Gastroesophageal sphincter (tissue), 3 donors: ENCODE results near the gene ZIM2.

ENCODE experiments used
- POLR2A ChIP-seq, 2 donors: fragments of 450-650 bp; IDR thresholded peaks; one replicate each; pipeline ENCODE4 v1.6.1; 2017; ENCODE audit warnings: antibody characterized with exemption in 2 of 2, mild to moderate bottlenecking in 2 of 2, moderate library complexity in 1 of 2
- TF ChIP-seq, protein P1 (sequence below), 4 experiments: fragments of 200-600 bp in 2 of 4; fragments of 450-650 bp in 2 of 4; sonication (generic) in 1 of 4; IDR thresholded peaks; one replicate each; pipeline ENCODE4 v1.5.1; 2017 to 2019; ENCODE audit warnings: antibody characterized with exemption in 4 of 4, mild to moderate bottlenecking in 2 of 4, moderate library complexity in 2 of 4

DNA sequence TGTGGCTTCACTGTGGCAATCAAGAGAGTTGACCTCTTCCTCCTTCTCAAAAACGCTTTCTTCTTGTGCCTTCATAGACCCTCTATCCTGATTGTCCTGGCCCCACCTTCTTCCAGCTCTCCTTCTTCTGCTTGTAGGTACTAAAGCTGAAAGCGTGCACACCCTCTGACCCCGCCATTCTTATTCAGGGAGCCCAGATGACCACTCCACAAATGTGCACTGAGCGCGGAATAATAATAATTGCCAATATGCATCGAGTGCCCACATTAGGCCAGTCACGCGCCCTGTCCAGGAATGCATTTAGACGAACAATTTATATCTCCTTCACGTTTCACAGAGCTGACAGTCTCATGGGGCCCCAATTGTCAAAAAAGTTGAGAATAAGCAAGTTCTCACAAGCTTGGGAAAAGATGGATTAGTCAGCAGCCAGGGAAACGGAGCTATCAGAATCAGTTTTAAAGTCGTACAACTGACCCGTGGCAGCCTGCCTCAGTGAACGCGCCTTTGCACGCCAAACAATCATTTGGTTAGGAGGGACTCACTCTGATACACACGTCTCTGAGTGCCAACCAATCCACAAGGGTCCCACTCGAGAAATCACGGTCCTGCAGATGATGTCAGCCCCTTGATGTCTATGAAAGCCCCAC lies 36.7 kb upstream of the ZIM2 start:
- no peak for TF ChIP-seq POLR2A (IDR thresholded peaks at IDR 0.05)
- TF ChIP-seq, protein P1, sequence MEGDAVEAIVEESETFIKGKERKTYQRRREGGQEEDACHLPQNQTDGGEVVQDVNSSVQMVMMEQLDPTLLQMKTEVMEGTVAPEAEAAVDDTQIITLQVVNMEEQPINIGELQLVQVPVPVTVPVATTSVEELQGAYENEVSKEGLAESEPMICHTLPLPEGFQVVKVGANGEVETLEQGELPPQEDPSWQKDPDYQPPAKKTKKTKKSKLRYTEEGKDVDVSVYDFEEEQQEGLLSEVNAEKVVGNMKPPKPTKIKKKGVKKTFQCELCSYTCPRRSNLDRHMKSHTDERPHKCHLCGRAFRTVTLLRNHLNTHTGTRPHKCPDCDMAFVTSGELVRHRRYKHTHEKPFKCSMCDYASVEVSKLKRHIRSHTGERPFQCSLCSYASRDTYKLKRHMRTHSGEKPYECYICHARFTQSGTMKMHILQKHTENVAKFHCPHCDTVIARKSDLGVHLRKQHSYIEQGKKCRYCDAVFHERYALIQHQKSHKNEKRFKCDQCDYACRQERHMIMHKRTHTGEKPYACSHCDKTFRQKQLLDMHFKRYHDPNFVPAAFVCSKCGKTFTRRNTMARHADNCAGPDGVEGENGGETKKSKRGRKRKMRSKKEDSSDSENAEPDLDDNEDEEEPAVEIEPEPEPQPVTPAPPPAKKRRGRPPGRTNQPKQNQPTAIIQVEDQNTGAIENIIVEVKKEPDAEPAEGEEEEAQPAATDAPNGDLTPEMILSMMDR (IDR thresholded peaks at IDR 0.05): no peak
